ENCODE results near the gene MED13L.

MED13L gene

GRCh38 chr12:116028619-116029018 lies 248.9 kb downstream of the MED13L start:
- no peak overlapping the region for H3K27ac ChIP-seq
- TF ChIP-seq, protein P1, sequence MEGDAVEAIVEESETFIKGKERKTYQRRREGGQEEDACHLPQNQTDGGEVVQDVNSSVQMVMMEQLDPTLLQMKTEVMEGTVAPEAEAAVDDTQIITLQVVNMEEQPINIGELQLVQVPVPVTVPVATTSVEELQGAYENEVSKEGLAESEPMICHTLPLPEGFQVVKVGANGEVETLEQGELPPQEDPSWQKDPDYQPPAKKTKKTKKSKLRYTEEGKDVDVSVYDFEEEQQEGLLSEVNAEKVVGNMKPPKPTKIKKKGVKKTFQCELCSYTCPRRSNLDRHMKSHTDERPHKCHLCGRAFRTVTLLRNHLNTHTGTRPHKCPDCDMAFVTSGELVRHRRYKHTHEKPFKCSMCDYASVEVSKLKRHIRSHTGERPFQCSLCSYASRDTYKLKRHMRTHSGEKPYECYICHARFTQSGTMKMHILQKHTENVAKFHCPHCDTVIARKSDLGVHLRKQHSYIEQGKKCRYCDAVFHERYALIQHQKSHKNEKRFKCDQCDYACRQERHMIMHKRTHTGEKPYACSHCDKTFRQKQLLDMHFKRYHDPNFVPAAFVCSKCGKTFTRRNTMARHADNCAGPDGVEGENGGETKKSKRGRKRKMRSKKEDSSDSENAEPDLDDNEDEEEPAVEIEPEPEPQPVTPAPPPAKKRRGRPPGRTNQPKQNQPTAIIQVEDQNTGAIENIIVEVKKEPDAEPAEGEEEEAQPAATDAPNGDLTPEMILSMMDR (conservative IDR thresholded peaks at IDR 0.05) = no peak

- no peak overlapping the region for H3K27ac ChIP-seq
- TF ChIP-seq, protein P1 (conservative IDR thresholded peaks at IDR 0.05) = no peak
Observed at GRCh38 chr12:116027551-116027821, 250.0 kb downstream of the MED13L start.

- H3K27ac ChIP-seq = no peak overlapping the region
- TF ChIP-seq, protein P1 (conservative IDR thresholded peaks at IDR 0.05) = no peak
Observed at GRCh38 chr12:116026768-116027550, 250.5 kb downstream of the MED13L start.

- H3K27ac ChIP-seq = no peak overlapping the region
- TF ChIP-seq, protein P1 (conservative IDR thresholded peaks at IDR 0.05) = no peak
Observed at GRCh38 chr12:116026346-116026745, 251.1 kb downstream of the MED13L start.

GRCh38 chr12:116024769-116025168 lies 252.7 kb downstream of the MED13L start:
- TF ChIP-seq, protein P1 (conservative IDR thresholded peaks at IDR 0.05) = no peak
- no peak overlapping the region for H3K27ac ChIP-seq

DNA sequence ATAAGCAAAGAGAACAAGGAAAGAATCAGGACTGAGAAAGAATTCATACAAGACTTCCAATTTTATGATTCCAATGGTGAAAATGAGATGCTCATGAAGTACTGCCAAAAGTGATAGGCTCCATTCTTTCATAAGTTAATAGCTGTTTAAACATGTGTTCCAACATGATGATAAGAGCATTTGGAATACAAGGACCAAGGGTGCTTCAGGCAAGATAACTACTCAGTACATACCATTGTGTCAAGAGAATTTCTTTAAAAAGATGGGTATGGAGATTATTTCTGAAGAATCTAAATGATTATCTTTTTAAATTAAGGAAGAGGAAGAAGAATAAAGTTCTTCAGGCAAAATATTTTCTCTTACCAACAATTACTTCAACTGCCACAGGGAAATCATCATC lies 258.1 kb downstream of the MED13L start:
- peak overlapping the region; percentile 33 for H3K27ac ChIP-seq
- TF ChIP-seq, protein P1 (conservative IDR thresholded peaks at IDR 0.05) = no peak

DNA sequence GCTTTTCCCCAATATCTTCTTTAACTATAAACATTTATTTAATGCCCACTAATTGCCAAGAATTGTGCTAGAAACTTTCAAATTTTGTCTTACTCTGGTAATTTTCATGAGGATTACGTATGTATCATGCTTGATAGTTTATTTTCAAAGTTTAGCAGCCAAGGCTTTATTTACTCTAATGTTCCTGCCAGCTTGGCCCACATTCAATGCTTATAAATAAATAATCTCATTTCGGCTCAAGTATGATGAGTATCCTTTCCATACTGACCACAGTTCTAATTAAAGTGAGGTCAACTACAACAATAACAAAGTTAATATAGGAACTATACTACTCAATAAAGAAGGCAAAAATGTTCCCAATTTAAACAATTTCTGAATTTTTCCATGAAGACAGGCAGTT lies 259.2 kb downstream of the MED13L start:
- H3K27ac ChIP-seq = peak overlapping the region; percentile 33
- TF ChIP-seq, protein P1 (conservative IDR thresholded peaks at IDR 0.05) = no peak

Data from VCaP (cell line).